Stimulated activated CD8-positive, alpha-beta memory T cell treated with anti-CD3 and anti-CD28 coated beads, Interleukin-7, amount 100 ng/mL, for 48 hours (primary cell): ENCODE results near the gene CAPN13.

Source experiments
- DNase-seq, 2 donors: peaks; one replicate each; pipeline ENCODE4 v3.0.0-alpha.2; 2020; ENCODE audit warnings: low read depth in 1 of 2; ENCODE audit errors: extremely low read depth in 1 of 2

CAPN13 gene

GRCh38 chr2:30765876-30766470 is 41.3 kb downstream of the CAPN13 start:
- DNase-seq, result no peak

GRCh38 chr2:30765191-30765590 is 42.1 kb downstream of the CAPN13 start:
- DNase-seq, result no peak

- DNase-seq, result no peak
Observed at GRCh38 chr2:30764021-30764800, 43.0 kb downstream of the CAPN13 start.

GRCh38 chr2:30763151-30763660 is 44.0 kb downstream of the CAPN13 start:
- no peak for DNase-seq

GRCh38 chr2:30761226-30761625 is 46.0 kb downstream of the CAPN13 start:
- no peak for DNase-seq

- DNase-seq, result no peak
Observed at GRCh38 chr2:30759481-30759880, 47.8 kb downstream of the CAPN13 start.

- no peak for DNase-seq
Observed at GRCh38 chr2:30758191-30758651, 49.0 kb downstream of the CAPN13 start.

- DNase-seq, result no peak
Observed at GRCh38 chr2:30757749-30758148, 49.5 kb downstream of the CAPN13 start.

GRCh38 chr2:30756971-30757370 is 50.3 kb downstream of the CAPN13 start:
- DNase-seq, result no peak

GRCh38 chr2:30756051-30756719 is 51.1 kb downstream of the CAPN13 start:
- DNase-seq, result no peak

GRCh38 chr2:30753630-30754029 is 53.6 kb downstream of the CAPN13 start:
- DNase-seq, result no peak

GRCh38 chr2:30752811-30753210 is 54.4 kb downstream of the CAPN13 start:
- no peak for DNase-seq

- DNase-seq, result no peak
Observed at GRCh38 chr2:30747206-30747605, 60.0 kb downstream of the CAPN13 start.

- DNase-seq, result no peak
Observed at GRCh38 chr2:30744823-30745222, 62.4 kb downstream of the CAPN13 start.

- no peak for DNase-seq
Observed at GRCh38 chr2:30741576-30741975, 65.7 kb downstream of the CAPN13 start.

GRCh38 chr2:30738141-30738911 is 68.9 kb downstream of the CAPN13 start:
- DNase-seq, result no peak

GRCh38 chr2:30737326-30737610 is 70.0 kb downstream of the CAPN13 start:
- no peak for DNase-seq

GRCh38 chr2:30736461-30737325 is 70.6 kb downstream of the CAPN13 start:
- DNase-seq, result no peak

- no peak for DNase-seq
Observed at GRCh38 chr2:30733876-30734520, 73.2 kb downstream of the CAPN13 start.

- DNase-seq, result no peak
Observed at GRCh38 chr2:30732876-30733275, 74.4 kb downstream of the CAPN13 start.
